Thoracic aorta (tissue), 2 donors: ENCODE measurements around the gene SPINK6. TPM values are rescaled to one million over a fixed set of nuclear protein-coding genes. Genes with fewer than 3 reads are reported as not detected.

Source experiments
- ATAC-seq: fragments of 150-250 bp; one replicate; pipeline ENCODE4 v1.8.0; 2017; ENCODE audit warnings: low read depth; ENCODE audit not compliant: insufficient number of reproducible peaks, low FRiP score
- DNase-seq: peaks from one replicate; pipeline ENCODE4 v3.0.0-alpha.2; 2020; ENCODE audit warnings: low spot score
- H3K27ac ChIP-seq, 2 donors: fragments of 200-600 bp; sonication (generic); 1 replicate in 1 of 2; 2 replicates in 1 of 2; pipeline ENCODE4 v1.5.1; 2016; ENCODE audit warnings: mild to moderate bottlenecking in 2 of 2, moderate library complexity in 2 of 2
- H3K27me3 ChIP-seq: fragments of 200-600 bp; sonication (generic); replicated peaks from 2 replicates; pipeline ENCODE4 v1.6.0; 2016; ENCODE audit warnings: mild to moderate bottlenecking; ENCODE audit not compliant: insufficient read depth
- H3K36me3 ChIP-seq: fragments of 200-600 bp; sonication (generic); one replicate; pipeline ENCODE4 v1.5.1; 2016
- H3K4me1 ChIP-seq, 2 donors: fragments of 200-600 bp; sonication (generic); 1 replicate in 1 of 2; 2 replicates in 1 of 2; pipeline versions ENCODE4 v1.5.1 to v1.6.0; 2016; ENCODE audit warnings: low read depth in 2 of 2, mild to moderate bottlenecking in 1 of 2; ENCODE audit not compliant: control insufficient read depth in 1 of 2
- H3K4me3 ChIP-seq: fragments of 200-600 bp; sonication (generic); 2 replicates; pipeline ENCODE4 v1.5.1; 2016; ENCODE audit warnings: mild to moderate bottlenecking
- H3K9me3 ChIP-seq: fragments of 200-600 bp; sonication (generic); 2 replicates; pipeline ENCODE4 v1.5.1; 2016
- CTCF ChIP-seq: fragments of 200-600 bp; sonication (generic); IDR thresholded peaks from one replicate; pipeline ENCODE4 v1.5.1; 2019; ENCODE audit warnings: antibody characterized with exemption
- total RNA-seq, 2 donors: library from RNA; depleted of rRNA; stranded (reverse); fragments of >200 nt; gene quantifications; one replicate each; pipeline versions ENCODE4 v1.1.0 to v1.2.3, GENCODE V29; 2016

Gene SPINK6
- total RNA-seq, 2 donors from 2014 or later, result not detected

- Histone ChIP-seq H3K36me3 (no peaks in the 10 kb centered on the region), H3K27me3 (no peaks in the 10 kb centered on the region), H3K9me3 (no peaks in the 10 kb centered on the region), H3K27ac (no peak overlapping the region), H3K4me1 (no peaks in the 10 kb centered on the region), H3K4me3 (no peak overlapping the region)
- DNase-seq (no peak), ATAC-seq (no peak)
- TF ChIP-seq CTCF, result no peak
Observed at GRCh38 chr5:148205865-148206264, 3.0 kb downstream of the SPINK6 start.

- Histone ChIP-seq H3K9me3 (no peaks in the 10 kb centered on the region), H3K36me3 (no peaks in the 10 kb centered on the region), H3K27me3 (no peaks in the 10 kb centered on the region), H3K4me3 (no peak overlapping the region), H3K4me1 (no peaks in the 10 kb centered on the region), H3K27ac (no peak overlapping the region)
- TF ChIP-seq CTCF, result no peak
- ATAC-seq (no peak), DNase-seq (no peak)
Observed at GRCh38 chr5:148206620-148207019, 3.8 kb downstream of the SPINK6 start.

- no peak for TF ChIP-seq CTCF
- Histone ChIP-seq H3K9me3 (no peaks in the 10 kb centered on the region), H3K36me3 (no peaks in the 10 kb centered on the region), H3K4me3 (no peak overlapping the region), H3K27ac (no peak overlapping the region), H3K27me3 (no peaks in the 10 kb centered on the region), H3K4me1 (no peaks in the 10 kb centered on the region)
- no peak for ATAC-seq
- DNase-seq, result no peak
Observed at GRCh38 chr5:148208226-148208625, 5.4 kb downstream of the SPINK6 start.

GRCh38 chr5:148209151-148209770 lies 6.4 kb downstream of the SPINK6 start:
- H3K27me3 ChIP-seq, result no peaks in the 10 kb centered on the region
- no peak for ATAC-seq
- no peaks in the 10 kb centered on the region for H3K9me3 ChIP-seq
- no peak overlapping the region for H3K4me3 ChIP-seq
- no peaks in the 10 kb centered on the region for H3K4me1 ChIP-seq
- H3K27ac ChIP-seq, result no peak overlapping the region
- DNase-seq, result no peak
- no peak for TF ChIP-seq CTCF
- no peaks in the 10 kb centered on the region for H3K36me3 ChIP-seq

- no peaks in the 10 kb centered on the region for H3K9me3 ChIP-seq
- ATAC-seq (no peak), DNase-seq (no peak)
- H3K4me3 ChIP-seq, result no peak overlapping the region
- TF ChIP-seq CTCF, result no peak
- H3K36me3 ChIP-seq, result no peaks in the 10 kb centered on the region
- H3K27ac ChIP-seq, result no peak overlapping the region
- H3K4me1 ChIP-seq, result no peaks in the 10 kb centered on the region
- H3K27me3 ChIP-seq, result no peaks in the 10 kb centered on the region
Observed at GRCh38 chr5:148214665-148215185, 11.9 kb downstream of the SPINK6 start.
